ENCODE results near the gene MTX1.

The MTX1 gene

GRCh38 chr1:155174324-155175280, 33.9 kb upstream of the MTX1 start:
- no peak for DNase-seq (ENCODE audit: low read depth, low spot score)

GRCh38 chr1:155175281-155175926, 33.1 kb upstream of the MTX1 start:
- no peak for DNase-seq (ENCODE audit: low read depth, low spot score)

DNA sequence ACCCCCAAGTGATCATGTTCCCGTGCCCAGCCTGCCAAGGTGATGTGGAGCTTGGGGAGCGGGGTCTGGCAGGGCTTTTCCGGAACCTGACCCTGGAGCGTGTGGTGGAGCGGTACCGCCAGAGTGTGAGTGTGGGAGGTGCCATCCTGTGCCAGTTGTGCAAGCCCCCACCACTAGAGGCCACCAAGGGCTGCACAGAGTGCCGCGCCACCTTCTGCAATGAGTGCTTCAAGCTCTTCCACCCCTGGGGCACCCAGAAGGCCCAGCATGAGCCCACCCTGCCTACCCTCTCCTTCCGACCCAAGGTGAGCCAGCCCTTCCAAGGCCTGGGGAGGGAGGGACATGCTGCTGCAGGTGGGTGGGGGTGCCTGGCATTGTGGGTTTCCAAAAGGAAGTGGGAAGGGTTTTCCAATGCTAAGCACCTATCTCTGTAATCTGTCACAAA, 32.5 kb upstream of the MTX1 start:
- no peak for DNase-seq (ENCODE audit: low read depth, low spot score)

GRCh38 chr1:155176544-155177071, 31.9 kb upstream of the MTX1 start:
- DNase-seq (ENCODE audit: low read depth, low spot score): no peak

DNA sequence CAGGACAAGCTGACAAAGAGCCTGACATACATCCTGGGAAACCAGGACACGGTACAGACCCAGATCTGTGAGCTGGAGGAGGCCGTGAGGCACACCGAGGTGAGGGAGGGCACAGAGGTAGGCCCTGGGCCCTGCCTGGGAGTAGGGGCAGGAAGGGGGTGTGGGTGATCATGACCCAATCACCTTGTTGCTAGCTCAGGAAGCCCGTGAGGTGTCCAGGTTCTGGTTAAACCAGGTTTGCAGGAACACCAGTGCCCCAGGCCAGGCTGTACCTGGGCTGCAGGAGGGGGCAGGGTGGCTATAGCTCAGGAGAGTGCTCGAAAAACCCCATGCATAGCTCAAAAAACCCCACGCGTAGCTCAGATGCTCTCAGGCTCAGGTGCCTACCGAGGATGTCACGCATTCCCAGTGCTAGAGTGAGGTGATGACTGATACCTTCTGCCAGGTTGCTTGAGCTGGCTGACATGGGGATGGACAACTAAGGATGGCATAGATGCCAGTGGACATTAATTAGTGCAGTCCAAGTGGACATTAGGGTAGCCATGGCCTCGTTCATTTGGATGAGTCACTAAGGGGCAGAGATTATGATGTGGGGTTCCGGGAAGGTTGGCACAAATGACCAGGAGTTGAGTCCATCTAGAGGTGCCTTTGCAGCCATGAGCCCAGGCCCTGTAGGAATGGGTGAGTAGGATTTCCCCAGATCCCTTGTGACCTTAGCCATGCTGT, 31.1 kb upstream of the MTX1 start:
- no peak for DNase-seq (ENCODE audit: low read depth, low spot score)

GRCh38 chr1:155177918-155178281, 30.6 kb upstream of the MTX1 start:
- DNase-seq (ENCODE audit: low read depth, low spot score): no peak

- no peak for DNase-seq (ENCODE audit: low read depth, low spot score)
These were observed 29.9 kb upstream of the MTX1 start for GRCh38 chr1:155178441-155179111.

DNA sequence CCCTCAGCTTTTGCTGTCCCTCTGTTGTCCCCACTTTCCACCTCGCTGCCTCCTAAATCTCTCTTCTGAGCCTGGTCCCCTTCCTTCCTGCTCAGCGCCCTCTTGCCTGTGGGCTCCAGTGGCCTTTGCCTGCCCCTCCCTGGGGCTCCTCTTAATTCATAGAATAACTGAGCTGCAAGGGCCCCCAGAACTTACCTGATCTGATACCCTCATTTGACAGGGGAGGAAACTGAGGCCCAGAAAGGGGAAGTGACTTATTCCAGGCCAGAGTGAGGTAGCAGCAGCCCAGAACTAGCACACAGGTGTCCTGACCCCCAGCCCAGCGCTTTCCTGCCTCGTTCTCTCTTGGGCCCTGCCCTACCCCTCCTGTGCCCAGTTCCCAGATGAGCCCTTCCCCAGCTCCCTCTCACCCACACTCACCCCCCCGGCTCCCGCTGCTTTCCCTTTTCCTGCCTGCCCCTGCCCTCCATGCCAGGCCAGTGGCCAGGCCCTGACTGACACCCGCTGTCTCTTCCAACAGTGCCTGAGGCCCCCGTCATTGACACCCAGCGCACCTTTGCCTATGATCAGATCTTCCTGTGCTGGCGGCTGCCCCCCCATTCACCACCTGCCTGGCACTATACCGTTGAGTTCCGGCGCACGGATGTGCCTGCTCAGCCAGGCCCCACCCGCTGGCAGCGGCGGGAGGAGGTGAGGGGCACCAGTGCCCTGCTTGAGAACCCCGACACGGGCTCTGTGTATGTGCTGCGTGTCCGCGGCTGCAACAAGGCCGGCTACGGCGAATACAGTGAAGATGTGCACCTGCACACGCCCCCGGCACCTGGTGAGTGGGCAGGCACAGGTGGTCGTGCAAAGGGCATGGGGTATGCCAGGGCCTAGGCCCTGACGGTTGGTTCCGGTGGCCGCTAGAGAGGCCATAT, 29.1 kb upstream of the MTX1 start:
- DNase-seq (ENCODE audit: low read depth, low spot score): no peak

DNA sequence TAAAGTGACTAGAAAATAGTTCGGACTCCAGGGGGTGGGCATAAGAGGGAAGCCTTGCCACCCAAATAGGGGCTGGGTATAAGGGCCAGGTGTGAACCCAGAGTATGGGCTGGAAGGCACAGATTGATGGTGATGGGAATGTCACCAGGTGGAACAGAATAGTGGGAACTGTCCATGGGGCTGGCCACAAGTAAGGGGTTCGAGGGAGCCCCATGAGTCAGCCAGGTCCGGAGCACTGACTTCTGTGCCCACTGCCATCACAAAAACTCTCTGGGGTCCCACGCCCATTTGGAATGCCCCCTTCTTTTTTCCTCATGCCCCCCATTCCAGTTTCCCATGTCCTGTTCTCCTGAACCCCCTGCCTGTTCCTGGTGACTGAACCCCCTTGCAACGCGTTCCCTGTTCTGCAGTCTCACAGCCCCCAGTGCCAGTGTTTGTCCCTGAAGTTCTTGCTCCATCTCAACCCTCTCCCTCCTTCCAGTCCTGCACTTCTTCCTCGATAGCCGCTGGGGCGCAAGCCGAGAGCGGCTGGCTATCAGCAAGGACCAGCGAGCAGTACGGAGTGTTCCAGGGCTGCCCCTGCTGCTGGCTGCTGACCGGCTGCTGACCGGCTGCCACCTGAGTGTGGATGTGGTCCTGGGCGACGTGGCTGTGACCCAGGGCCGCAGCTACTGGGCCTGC, 27.0 kb upstream of the MTX1 start:
- DNase-seq (ENCODE audit: low read depth, low spot score): no peak

GRCh38 chr1:155182052-155182550, 26.4 kb upstream of the MTX1 start:
- no peak for DNase-seq (ENCODE audit: low read depth, low spot score)

- DNase-seq (ENCODE audit: low read depth, low spot score): no peak
These were observed 24.7 kb upstream of the MTX1 start for GRCh38 chr1:155183775-155184221.

DNA sequence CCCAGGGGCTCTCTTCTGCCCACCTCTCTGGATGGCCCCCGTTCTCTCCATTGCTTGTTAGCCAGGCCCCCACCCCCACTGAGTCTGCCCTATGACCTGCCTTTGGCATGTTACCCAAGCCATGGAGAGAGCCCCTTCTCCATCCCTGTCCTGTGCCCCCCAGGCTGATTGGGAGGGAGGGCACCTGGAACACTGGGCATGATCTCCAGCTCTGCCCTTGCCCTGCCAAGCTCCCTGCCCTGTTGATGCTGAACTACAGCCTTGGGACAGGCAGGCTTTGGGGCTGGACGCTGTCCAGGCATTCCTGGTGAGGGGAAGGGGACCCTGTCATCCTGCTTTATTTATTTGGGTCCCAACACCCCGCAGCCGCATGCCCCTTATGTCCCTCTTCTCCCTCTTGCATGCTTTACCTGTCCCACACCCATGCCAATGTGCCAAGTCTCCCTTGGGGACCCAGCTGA, 24.1 kb upstream of the MTX1 start:
- no peak for DNase-seq (ENCODE audit: low read depth, low spot score)

DNA sequence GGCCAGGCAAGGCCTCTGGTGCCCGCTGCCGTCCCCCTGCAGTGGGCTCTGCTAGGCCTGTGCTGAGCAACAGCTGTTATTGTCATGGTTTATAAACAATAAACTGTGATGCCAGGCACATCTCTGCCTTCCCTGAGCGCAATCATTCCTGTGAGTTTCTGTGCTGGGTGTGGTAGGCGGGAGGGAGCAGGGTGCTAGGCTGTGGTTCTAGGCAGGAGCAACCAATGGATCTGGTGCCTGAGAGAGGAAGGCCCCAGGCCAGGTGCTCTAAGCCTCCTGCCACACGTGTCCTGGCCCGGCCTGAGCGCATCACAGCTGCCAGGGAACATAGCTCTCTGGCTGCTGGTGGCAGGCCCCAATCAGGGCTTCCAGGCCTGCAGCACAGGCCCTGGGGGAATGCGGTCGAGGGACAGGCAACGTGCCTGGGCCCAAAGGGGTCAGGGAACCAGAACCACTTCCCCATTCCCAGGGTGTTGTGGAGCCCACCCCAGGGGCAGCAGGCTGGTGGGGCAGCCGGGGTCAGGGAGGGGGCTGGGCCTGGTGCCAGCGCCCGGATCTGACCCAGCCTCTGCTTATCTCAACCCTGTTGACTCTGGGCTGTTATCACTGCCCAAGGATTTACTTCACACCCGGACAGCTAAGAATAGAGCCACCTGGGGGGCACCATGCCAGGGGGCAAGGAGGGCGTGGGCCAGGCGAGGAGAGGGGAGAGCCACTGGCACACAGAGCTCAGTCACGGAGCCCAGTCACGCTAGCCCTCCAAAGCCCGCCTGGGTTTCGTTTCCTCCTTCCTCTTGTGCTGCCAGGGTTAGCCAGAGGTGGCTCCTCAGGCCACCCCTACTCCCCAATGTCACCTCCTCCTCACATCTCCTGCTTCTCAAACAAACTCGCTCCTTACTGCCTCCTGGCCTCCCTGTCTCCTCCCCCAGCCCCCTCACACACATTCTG, 23.4 kb upstream of the MTX1 start:
- DNase-seq (ENCODE audit: low read depth, low spot score): no peak

DNA sequence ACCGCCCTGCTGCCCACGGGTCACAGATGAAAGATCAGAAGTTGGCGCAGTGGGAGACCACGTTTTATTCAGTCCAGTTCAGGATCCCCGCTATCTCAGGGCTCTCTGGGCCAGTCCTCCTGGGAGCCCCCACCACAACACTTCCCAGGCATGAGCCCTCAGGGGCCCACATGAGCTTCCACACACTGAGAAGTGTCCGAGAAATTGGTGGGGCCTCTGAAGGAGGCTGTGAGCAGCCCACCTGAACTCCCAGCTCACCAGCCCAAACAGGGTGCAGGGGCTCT, 22.8 kb upstream of the MTX1 start:
- DNase-seq (ENCODE audit: low read depth, low spot score): no peak

GRCh38 chr1:155186067-155186793, 22.3 kb upstream of the MTX1 start:
- no peak for DNase-seq (ENCODE audit: low read depth, low spot score)

GRCh38 chr1:155186794-155187455, 21.6 kb upstream of the MTX1 start:
- DNase-seq (ENCODE audit: low read depth, low spot score): no peak

- no peak for DNase-seq (ENCODE audit: low read depth, low spot score)
These were observed 21.0 kb upstream of the MTX1 start for GRCh38 chr1:155187456-155187891.

All from smooth muscle cell of the brain vasculature (primary cell).